ENCODE results near the gene CHMP5.

Gene CHMP5

GRCh38 chr9:33329117-33329563 is 64.3 kb downstream of the CHMP5 start:
- ChIA-PET POLR2A (no interaction called here), CTCF (no interaction called here)
- DNase-seq (ENCODE audit: extremely low spot score) = no peak
- no peak for TF ChIP-seq CTCF (IDR thresholded peaks at IDR 0.05; ENCODE audit: control extremely low read depth, extremely low read depth, low read depth, missing control alignments)

- TF ChIP-seq CTCF (IDR thresholded peaks at IDR 0.05; ENCODE audit: control extremely low read depth, extremely low read depth, low read depth, missing control alignments) = no peak
- no peak for DNase-seq (ENCODE audit: extremely low spot score)
- POLR2A ChIA-PET = no interaction called here
- CTCF ChIA-PET = interaction anchor here (0.8 kb wide), 1 partner anchor 15 kb away, joined by 3 read pairs; no protein-coding TSS in a partner anchor
These were observed 65.1 kb downstream of the CHMP5 start for GRCh38 chr9:33329979-33330378.

GRCh38 chr9:33331377-33331891 is 66.6 kb downstream of the CHMP5 start:
- ChIA-PET POLR2A (interaction anchor here (0.6 kb wide), 1 partner anchor 12 kb away, joined by 3 read pairs; no protein-coding TSS in a partner anchor), CTCF (interaction anchor here (1.6 to 3.0 kb wide), 2 partner anchors 10 to 44 kb away, joined by 5 to 11 read pairs; no protein-coding TSS in a partner anchor)
- no peak for DNase-seq (ENCODE audit: extremely low spot score)
- no peak for TF ChIP-seq CTCF (IDR thresholded peaks at IDR 0.05; ENCODE audit: control extremely low read depth, extremely low read depth, low read depth, missing control alignments)

Measured in GM10248 (cell line).